AG08396 (cell line): Measurements from ENCODE around the gene FOXI3.

ENCODE experiments used
- DNase-seq: peaks from one replicate; pipeline ENCODE4 v3.0.0; 2012; ENCODE audit warnings: low spot score, mixed read lengths

The FOXI3 gene

GRCh38 chr2:88452565-88452905, at the start of gene FOXI3:
Gene FOXI3 (minus strand): TSS chr2:88452693. CDS start chr2:88452535, 158 bp downstream.
- DNase-seq: no peak

GRCh38 chr2:88500691-88501090, 48.2 kb upstream of the FOXI3 start:
- DNase-seq: no peak

- no peak for DNase-seq
Measured at GRCh38 chr2:88499204-88499603, 46.7 kb upstream of the FOXI3 start.

- DNase-seq: no peak
Measured at GRCh38 chr2:88493481-88493880, 41.0 kb upstream of the FOXI3 start.

- no peak for DNase-seq
Measured at GRCh38 chr2:88492002-88492401, 39.5 kb upstream of the FOXI3 start.

- DNase-seq: no peak
Measured at GRCh38 chr2:88489181-88489580, 36.7 kb upstream of the FOXI3 start.

GRCh38 chr2:88483200-88483599, 30.7 kb upstream of the FOXI3 start:
- DNase-seq: no peak

- no peak for DNase-seq
Measured at GRCh38 chr2:88481691-88482336, 29.3 kb upstream of the FOXI3 start.

GRCh38 chr2:88472811-88473210, 20.3 kb upstream of the FOXI3 start:
- DNase-seq: no peak

- DNase-seq: no peak
Measured at GRCh38 chr2:88471083-88471942, 18.8 kb upstream of the FOXI3 start.

- DNase-seq: no peak
Measured at GRCh38 chr2:88469202-88470114, 17.0 kb upstream of the FOXI3 start.

GRCh38 chr2:88464153-88464552, 11.7 kb upstream of the FOXI3 start:
- DNase-seq: no peak

GRCh38 chr2:88458633-88459032, 6.1 kb upstream of the FOXI3 start:
- no peak for DNase-seq

- no peak for DNase-seq
Measured at GRCh38 chr2:88452980-88453582, 588 bp upstream of the FOXI3 start.

GRCh38 chr2:88451811-88452564, 505 bp downstream of the FOXI3 start:
- no peak for DNase-seq

- DNase-seq: no peak
Measured at GRCh38 chr2:88450925-88451810, 1.3 kb downstream of the FOXI3 start.

- DNase-seq: no peak
Measured at GRCh38 chr2:88450186-88450585, 2.3 kb downstream of the FOXI3 start.

- DNase-seq: no peak
Measured at GRCh38 chr2:88448248-88448647, 4.2 kb downstream of the FOXI3 start.

- DNase-seq: no peak
Measured at GRCh38 chr2:88443353-88443938, 9.0 kb downstream of the FOXI3 start.

- DNase-seq: no peak
Measured at GRCh38 chr2:88442473-88442872, 10.0 kb downstream of the FOXI3 start.
